DMS53 (cell line): ENCODE data around the gene TENT4A.

Experiments
- DNase-seq: peaks from one replicate; lab custom pipeline; 2025; lab: John Stamatoyannopoulos, UW

TENT4A gene

GRCh38 chr5:6752782-6753181 lies 39.5 kb downstream of the TENT4A start:
- no peak for DNase-seq

GRCh38 chr5:6753851-6754250 lies 40.6 kb downstream of the TENT4A start:
- DNase-seq = no peak

- DNase-seq = no peak
These were observed 41.5 kb downstream of the TENT4A start for GRCh38 chr5:6754766-6755165.

GRCh38 chr5:6755519-6755918 lies 42.3 kb downstream of the TENT4A start:
- DNase-seq = no peak

GRCh38 chr5:6755941-6756340 lies 42.7 kb downstream of the TENT4A start:
- no peak for DNase-seq

GRCh38 chr5:6757414-6757969 lies 44.3 kb downstream of the TENT4A start:
- DNase-seq = no peak

GRCh38 chr5:6758236-6758635 lies 45.0 kb downstream of the TENT4A start:
- no peak for DNase-seq

GRCh38 chr5:6758706-6759105 lies 45.5 kb downstream of the TENT4A start:
- DNase-seq = no peak

- DNase-seq = peak; percentile 51
These were observed 46.2 kb downstream of the TENT4A start for GRCh38 chr5:6759401-6759800.

GRCh38 chr5:6759983-6760382 lies 46.8 kb downstream of the TENT4A start:
- no peak for DNase-seq

- DNase-seq = no peak
These were observed 47.5 kb downstream of the TENT4A start for GRCh38 chr5:6760686-6761085.

GRCh38 chr5:6761333-6761732 lies 48.1 kb downstream of the TENT4A start:
- DNase-seq = no peak

GRCh38 chr5:6762116-6762515 lies 48.9 kb downstream of the TENT4A start:
- no peak for DNase-seq

- no peak for DNase-seq
These were observed 49.5 kb downstream of the TENT4A start for GRCh38 chr5:6762697-6763096.

GRCh38 chr5:6763191-6763590 lies 50.0 kb downstream of the TENT4A start:
- no peak for DNase-seq

- peak; percentile 96 for DNase-seq
These were observed 52.6 kb downstream of the TENT4A start for GRCh38 chr5:6765612-6766525.

- peak; percentile 99 for DNase-seq
These were observed 53.4 kb downstream of the TENT4A start for GRCh38 chr5:6766604-6767093.

- DNase-seq = no peak
These were observed 54.3 kb downstream of the TENT4A start for GRCh38 chr5:6767481-6768063.

- DNase-seq = no peak
These were observed 55.5 kb downstream of the TENT4A start for GRCh38 chr5:6768590-6769230.

- no peak for DNase-seq
These were observed 57.8 kb downstream of the TENT4A start for GRCh38 chr5:6770826-6771607.

- peak; percentile 84 for DNase-seq
These were observed 59.7 kb downstream of the TENT4A start for GRCh38 chr5:6772886-6773285.
